ENCODE data around the gene SATB1.

SATB1 gene

GRCh38 chr3:18396428-18396827, 28.7 kb downstream of the SATB1 start:
- DNase-seq, result no peak

- no peak for DNase-seq
Measured at GRCh38 chr3:18394384-18394995, 30.6 kb downstream of the SATB1 start.

GRCh38 chr3:18393906-18394305, 31.2 kb downstream of the SATB1 start:
- DNase-seq, result no peak

- DNase-seq, result no peak
Measured at GRCh38 chr3:18390024-18390660, 35.0 kb downstream of the SATB1 start.

- no peak for DNase-seq
Measured at GRCh38 chr3:18389108-18389733, 35.9 kb downstream of the SATB1 start.

- no peak for DNase-seq
Measured at GRCh38 chr3:18386274-18386890, 38.8 kb downstream of the SATB1 start.

- DNase-seq, result no peak
Measured at GRCh38 chr3:18385706-18386105, 39.4 kb downstream of the SATB1 start.

GRCh38 chr3:18382760-18383369, 42.3 kb downstream of the SATB1 start:
- no peak for DNase-seq

GRCh38 chr3:18379647-18380046, 45.5 kb downstream of the SATB1 start:
- DNase-seq, result no peak

GRCh38 chr3:18378218-18378617, 46.9 kb downstream of the SATB1 start:
- no peak for DNase-seq

GRCh38 chr3:18376682-18377081, 48.5 kb downstream of the SATB1 start:
- no peak for DNase-seq

GRCh38 chr3:18372786-18373405, 52.2 kb downstream of the SATB1 start:
- no peak for DNase-seq

GRCh38 chr3:18370672-18371071, 54.5 kb downstream of the SATB1 start:
- DNase-seq, result no peak

GRCh38 chr3:18369551-18370185, 55.5 kb downstream of the SATB1 start:
- DNase-seq, result no peak

GRCh38 chr3:18366258-18366657, 58.9 kb downstream of the SATB1 start:
- no peak for DNase-seq

GRCh38 chr3:18363338-18363737, 61.8 kb downstream of the SATB1 start:
- DNase-seq, result no peak

- DNase-seq, result no peak
Measured at GRCh38 chr3:18357747-18358146, 67.4 kb downstream of the SATB1 start.

- no peak for DNase-seq
Measured at GRCh38 chr3:18355832-18356231, 69.3 kb downstream of the SATB1 start.

GRCh38 chr3:18354701-18355100, 70.4 kb downstream of the SATB1 start:
- no peak for DNase-seq

GRCh38 chr3:18351823-18352744, 73.1 kb downstream of the SATB1 start:
- no peak for DNase-seq

GRCh38 chr3:18351069-18351628, 74.0 kb downstream of the SATB1 start:
- DNase-seq, result no peak

Data from NCI-H446 treated with DMSO at 0.1 percent for 48 hours (cell line).